IPS-NIHi7 (cell line): ENCODE measurements around the gene TAS2R43.
"Not testable (repeated sequence)": the region's sequence is repeated elsewhere in the genome, so short reads cannot be mapped to it uniquely, and the experiment has no call there.

Source experiments
- DNase-seq: peaks from one replicate; pipeline ENCODE4 v3.0.0; 2012; ENCODE audit warnings: mixed read lengths; ENCODE audit errors: extremely low spot score

The TAS2R43 gene

DNA sequence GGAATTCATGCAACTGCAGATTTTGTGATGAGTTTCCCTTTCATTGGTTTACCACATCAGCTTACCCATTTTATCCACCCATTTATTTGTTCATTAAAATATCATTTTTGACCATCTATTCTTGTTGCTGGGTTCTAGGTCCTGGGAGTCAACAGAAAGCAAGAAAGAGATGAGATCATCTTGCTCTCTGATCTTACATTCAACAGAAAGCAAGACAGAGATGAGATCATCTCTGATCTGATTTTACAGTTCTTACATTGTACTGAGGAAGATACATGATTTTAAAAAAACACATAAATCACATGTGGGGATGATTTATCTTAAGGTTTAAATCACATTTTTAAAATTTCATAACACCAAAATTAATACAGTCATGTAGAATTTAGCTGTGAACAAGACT, 32.3 kb downstream of the TAS2R43 start:
- no peak for DNase-seq

DNA sequence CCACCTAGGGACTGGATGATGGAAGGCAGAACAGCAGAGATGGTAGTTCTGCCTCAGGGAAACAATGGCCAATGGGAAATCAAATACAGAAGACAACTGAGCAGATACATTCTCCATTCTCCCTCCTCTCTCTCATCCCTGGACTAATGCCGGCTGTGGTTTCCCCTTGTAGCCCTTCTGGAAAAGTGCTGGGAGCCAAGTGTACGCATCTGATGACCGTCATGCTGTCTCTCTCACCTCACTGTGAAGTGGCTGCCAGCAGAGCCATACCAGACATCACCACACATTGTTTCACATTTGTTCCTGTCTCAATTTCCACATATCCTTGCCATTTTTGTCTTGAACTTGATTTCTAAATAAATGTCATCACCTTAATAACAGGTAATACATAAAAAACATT, 33.1 kb downstream of the TAS2R43 start:
- DNase-seq = no peak

DNA sequence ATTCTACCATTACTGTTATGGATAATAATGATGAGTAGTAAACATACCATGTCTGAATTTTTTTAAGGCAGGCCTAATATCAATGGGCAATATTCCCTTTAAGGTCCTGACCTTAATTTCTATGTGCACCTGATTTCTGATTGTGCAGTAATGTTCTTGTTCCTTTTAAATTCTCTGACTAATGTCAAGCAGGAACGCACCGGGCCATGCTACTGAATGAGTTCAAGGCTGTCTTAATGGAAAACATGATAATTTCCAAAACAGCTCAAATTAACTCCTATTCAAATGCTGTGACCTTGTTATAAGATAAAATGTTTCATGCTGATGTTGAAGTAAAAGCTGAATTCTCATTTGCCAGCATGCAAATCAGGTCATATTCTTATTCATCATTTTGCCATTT, 36.8 kb downstream of the TAS2R43 start:
- DNase-seq = no peak

DNA sequence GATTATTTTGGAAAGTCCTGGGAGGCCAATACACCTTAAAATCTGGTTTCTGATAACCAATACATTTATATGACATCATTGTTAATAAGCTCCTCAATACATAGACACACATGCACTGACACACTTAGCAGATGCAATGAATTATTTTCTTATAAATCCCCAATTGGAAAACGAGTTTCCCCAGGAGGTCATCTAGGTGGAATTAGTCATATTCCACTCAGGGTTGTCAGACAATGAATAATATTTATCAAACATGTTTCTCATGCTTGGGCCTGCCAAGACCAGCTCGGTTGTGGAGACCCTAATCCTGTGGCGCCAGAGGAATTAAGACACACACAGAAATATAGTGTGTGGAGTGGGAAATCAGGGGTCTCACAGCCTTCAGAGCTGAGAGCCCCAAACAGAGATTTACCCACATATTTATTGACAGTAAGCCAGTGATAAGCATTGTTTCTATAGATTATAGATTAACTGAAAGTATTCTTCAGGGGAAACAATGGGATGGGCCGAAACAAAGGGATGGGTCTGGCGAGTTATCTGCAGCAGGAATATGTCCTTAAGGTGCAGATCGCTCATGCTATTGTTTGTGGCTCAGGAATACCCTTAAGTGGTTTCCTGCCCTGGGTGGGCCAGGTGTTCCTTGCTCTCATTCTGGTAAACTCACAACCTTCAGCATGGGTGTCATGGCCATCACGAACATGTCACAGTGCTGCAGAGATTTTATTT, 42.1 kb downstream of the TAS2R43 start:
- not testable (repeated sequence) for DNase-seq

DNA sequence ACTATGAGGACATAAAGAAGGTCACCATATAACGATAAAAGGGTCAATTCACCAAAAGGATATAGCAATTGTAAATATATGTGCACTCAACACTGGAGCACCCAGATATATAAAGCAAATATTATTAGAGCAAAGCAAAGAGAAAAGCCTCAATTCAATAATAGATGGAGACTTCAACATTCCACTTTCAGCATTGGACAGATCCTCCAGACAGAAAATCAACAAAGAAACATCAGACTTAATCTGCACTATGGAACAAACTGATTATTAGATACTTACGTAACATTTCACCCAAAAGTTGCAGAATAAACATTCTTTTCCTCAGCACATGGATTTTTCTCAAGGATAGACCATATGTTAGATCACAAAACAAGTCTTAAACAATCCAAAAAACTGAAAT, 50.7 kb downstream of the TAS2R43 start:
- DNase-seq = not testable (repeated sequence)
